Kidney epithelial cell (primary cell): ENCODE results near the gene ADGB. TPM values are rescaled to one million over a fixed set of nuclear protein-coding genes. Genes with fewer than 3 reads are reported as not detected.

Source experiments
- DNase-seq: peaks from one replicate; pipeline ENCODE4 v3.0.0-alpha.2; 2010; ENCODE audit warnings: low read depth
- H3K27me3 ChIP-seq: 2 replicates; pipeline ENCODE4 v1.6.0; 2011; ENCODE audit warnings: low read length; ENCODE audit not compliant: control insufficient read depth, insufficient read depth
- H3K36me3 ChIP-seq: 2 replicates; pipeline ENCODE4 v1.5.1; 2011; ENCODE audit warnings: low read length; ENCODE audit not compliant: control insufficient read depth, insufficient read depth
- H3K4me3 ChIP-seq: 2 replicates; pipeline ENCODE4 v1.5.1; 2011; ENCODE audit warnings: low read depth, mild to moderate bottlenecking, control low read depth, low read length
- CTCF ChIP-seq: IDR thresholded peaks from 2 replicates; pipeline ENCODE4 v1.5.1; 2011; ENCODE audit warnings: mild to moderate bottlenecking, moderate library complexity, low read length, control low read depth, inconsistent platforms; ENCODE audit not compliant: insufficient read depth, poor library complexity, severe bottlenecking
- total RNA-seq: library from RNA; depleted of rRNA; stranded (reverse); fragments of >200 nt; gene quantifications from 2 replicates; pipeline ENCODE4 v1.2.3, GENCODE V29; 2015

ADGB gene
- total RNA-seq, 1 donor from 2014 or later = not detected

GRCh38 chr6:146693342-146693741 lies 94.6 kb downstream of the ADGB start:
- Histone ChIP-seq H3K36me3 (no peaks in the 10 kb centered on the region), H3K4me3 (no peak overlapping the region), H3K27me3 (no peaks in the 10 kb centered on the region)
- DNase-seq = no peak
- no peak for TF ChIP-seq CTCF

- Histone ChIP-seq H3K4me3 (no peak overlapping the region), H3K27me3 (no peaks in the 10 kb centered on the region), H3K36me3 (no peaks in the 10 kb centered on the region)
- no peak for DNase-seq
- TF ChIP-seq CTCF = no peak
Measured at GRCh38 chr6:146697921-146698320, 99.1 kb downstream of the ADGB start.

- DNase-seq = peak; percentile 51
Measured at GRCh38 chr6:146700078-146700686, 101.4 kb downstream of the ADGB start.

GRCh38 chr6:146701632-146702031 lies 102.9 kb downstream of the ADGB start:
- Histone ChIP-seq H3K36me3 (no peaks in the 10 kb centered on the region), H3K27me3 (no peaks in the 10 kb centered on the region), H3K4me3 (no peak overlapping the region)
- DNase-seq = no peak
- no peak for TF ChIP-seq CTCF

More at GRCh38 chr6:146700078-146700686, 101.4 kb downstream of the ADGB start:
- no peaks in the 10 kb centered on the region for H3K27me3 ChIP-seq
- TF ChIP-seq CTCF = peak; percentile 65
- H3K4me3 ChIP-seq = no peak overlapping the region
- H3K36me3 ChIP-seq = no peaks in the 10 kb centered on the region

GRCh38 chr6:146709036-146709622 lies 110.4 kb downstream of the ADGB start:
- no peaks in the 10 kb centered on the region for H3K27me3 ChIP-seq
- no peak overlapping the region for H3K4me3 ChIP-seq
- no peak for DNase-seq
- TF ChIP-seq CTCF = no peak
- no peaks in the 10 kb centered on the region for H3K36me3 ChIP-seq

- TF ChIP-seq CTCF = no peak
- H3K4me3 ChIP-seq = no peak overlapping the region
- H3K36me3 ChIP-seq = no peaks in the 10 kb centered on the region
- DNase-seq = no peak
- no peaks in the 10 kb centered on the region for H3K27me3 ChIP-seq
Measured at GRCh38 chr6:146719387-146719786, 120.6 kb downstream of the ADGB start.
